Kidney tubule cell (primary cell): Measurements from ENCODE around the gene TNIK.

Experiments used
- DNase-seq: peaks from one replicate; pipeline ENCODE4 v3.0.0-alpha.2; 2018; ENCODE audit warnings: low spot score

Gene TNIK

DNA sequence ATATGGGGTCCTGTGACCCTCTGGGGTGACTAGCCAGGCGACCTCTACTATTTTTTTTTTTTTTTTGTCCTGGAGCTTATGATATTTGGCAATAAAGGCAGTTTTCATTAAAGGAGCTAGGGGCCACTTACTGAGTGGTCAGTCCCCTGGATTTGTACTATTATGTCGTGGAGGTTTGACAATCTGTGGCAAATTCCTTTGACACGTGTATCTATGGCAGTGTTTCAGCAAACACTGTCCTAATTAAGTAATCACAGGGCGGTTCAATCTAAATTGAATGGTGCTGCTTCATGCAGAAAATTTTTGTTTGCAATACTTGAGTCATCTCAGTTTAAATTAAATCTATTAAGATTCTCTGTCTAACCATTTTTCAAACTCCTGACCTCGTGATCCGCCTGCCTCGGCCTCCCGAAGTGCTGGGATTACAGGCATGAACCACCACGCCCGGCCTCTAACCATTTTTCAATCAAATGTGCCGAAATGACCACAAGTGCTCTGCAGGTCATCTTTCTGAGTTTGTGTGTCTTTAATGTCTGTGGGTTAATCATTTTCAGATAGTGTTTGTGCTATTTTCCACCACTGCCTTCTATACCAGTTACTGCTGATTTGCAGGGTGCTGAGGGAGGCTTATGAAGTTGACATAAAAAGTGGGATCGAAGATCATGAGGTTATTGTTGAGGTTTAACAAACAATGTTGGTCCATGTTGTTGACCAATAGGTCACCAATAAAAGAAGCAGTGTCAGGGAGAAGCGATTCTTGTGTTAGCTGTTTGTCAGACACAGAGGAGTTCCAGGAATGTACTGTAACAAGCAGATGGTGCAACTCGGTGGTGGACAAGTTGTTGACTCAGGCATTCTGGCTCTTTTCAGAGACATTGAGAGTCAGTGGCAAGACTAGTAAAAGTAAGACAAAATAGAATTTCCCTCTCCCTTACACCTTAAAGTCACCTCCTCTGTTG lies 415.1 kb downstream of the TNIK start:
- DNase-seq, result peak; percentile 87

DNA sequence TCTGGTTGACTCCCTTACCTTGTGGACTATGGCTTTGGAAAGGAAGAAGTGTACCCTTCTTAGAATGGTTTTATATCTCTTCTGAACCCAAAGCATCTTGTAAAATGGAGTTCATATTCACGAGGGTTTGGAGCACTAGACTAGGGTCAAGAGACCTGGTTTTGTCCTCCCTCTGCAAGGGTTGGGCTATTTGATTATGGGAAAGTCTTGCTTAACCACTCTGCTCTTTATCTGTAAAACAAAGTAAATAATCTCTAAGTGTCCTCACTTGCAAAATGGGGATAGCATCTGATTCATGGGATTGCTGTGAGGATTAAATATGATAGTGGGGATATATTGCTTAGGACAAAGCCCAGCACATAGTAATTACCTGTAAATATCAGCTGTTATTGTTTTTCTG lies 415.8 kb downstream of the TNIK start:
- no peak for DNase-seq

DNA sequence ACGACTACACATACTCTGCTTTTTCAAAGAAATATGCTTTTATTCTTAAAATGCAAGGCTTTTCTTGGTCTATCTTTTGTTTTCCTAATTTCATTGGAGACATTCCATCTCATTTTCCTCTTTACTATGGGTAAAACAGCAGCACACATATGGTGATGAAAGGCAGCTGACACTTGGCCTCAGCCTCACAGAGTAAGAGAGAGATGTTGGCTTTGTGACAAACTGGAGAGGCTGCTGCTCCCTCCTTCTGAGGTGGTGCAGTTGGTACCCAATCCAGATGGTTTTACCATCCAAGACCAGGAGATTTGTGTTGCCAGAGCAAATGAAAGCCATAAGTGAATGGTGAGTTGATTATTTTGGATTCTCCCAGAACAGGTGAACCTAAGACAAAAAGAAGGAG lies 420.5 kb downstream of the TNIK start:
- no peak for DNase-seq

DNA sequence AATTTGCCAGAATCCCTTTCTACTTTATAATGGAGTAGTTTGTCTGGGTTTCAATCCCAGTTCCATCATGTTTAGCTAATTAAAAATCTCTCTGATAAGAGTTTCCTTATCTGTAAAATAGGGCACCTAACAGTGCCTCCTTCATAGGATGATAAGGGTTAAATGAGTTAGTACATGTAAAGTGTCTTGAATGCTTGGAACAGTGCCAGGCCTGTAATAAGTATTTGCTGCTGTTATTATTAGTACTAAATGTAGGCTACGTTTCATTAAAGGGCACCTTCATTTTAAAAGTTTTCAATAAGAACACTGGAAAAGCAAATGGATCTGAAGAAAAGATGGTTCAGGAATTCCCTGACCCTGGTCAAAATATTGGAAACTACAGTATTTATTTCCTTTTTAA lies 421.9 kb downstream of the TNIK start:
- DNase-seq, result no peak

DNA sequence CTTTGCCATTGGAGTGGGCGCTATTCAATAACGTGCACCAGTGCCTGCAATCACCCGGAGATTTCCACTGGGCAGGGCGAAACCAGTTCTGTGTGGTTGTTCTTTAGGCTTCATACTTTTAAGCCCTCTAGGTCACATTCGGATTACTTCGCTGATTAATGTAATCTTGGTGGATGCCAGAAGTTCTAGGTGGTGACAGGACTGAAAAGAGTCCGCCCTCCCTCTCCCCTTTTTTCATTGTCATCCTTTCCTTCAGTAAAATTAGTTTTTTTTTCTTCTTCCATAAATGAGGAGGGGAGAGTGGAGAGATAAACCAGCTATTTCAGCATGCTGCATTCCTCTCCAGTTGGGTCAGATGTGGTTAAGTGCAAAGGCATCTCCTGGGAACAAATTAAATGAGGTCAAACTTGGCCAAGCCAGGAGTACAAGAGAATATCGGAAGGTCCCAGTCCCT lies 431.4 kb downstream of the TNIK start:
- peak; percentile 88 for DNase-seq

DNA sequence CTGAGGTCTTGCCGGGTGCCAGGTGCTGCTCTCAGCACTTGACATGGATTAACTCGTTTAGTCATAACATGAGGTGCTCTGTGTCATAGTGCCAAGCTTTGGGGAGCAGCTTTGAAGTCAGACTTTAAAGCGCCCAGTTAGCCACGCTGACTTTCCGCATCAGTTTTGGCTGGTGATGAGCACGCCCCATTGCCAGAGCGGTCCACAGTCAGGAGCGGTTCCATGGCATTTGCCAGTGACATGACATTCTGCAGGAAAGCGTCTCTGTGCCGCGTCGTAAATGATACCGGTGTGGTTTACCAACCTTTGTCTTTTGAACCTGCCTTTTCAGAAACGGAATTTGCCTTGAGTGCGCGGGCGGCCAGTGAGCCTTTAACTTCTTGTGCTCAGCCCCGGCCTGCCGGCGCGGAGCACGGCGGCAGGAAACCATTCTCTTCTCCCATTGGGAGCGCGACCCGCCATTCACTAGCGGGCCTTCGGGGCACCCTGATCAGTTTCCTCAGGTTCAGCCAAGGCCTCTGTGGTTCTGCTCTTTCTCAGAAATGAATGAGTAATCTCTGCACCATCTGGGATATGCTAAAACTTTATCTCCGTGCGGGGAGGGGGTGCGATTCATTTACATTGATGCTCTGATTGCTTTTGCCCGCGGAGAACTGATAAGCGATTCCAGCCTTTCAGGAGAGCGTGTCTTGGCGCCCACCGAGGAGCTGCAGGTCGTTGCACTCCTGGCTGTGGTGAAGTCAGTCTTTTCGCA lies 432.0 kb downstream of the TNIK start:
- DNase-seq, result peak; percentile 90

DNA sequence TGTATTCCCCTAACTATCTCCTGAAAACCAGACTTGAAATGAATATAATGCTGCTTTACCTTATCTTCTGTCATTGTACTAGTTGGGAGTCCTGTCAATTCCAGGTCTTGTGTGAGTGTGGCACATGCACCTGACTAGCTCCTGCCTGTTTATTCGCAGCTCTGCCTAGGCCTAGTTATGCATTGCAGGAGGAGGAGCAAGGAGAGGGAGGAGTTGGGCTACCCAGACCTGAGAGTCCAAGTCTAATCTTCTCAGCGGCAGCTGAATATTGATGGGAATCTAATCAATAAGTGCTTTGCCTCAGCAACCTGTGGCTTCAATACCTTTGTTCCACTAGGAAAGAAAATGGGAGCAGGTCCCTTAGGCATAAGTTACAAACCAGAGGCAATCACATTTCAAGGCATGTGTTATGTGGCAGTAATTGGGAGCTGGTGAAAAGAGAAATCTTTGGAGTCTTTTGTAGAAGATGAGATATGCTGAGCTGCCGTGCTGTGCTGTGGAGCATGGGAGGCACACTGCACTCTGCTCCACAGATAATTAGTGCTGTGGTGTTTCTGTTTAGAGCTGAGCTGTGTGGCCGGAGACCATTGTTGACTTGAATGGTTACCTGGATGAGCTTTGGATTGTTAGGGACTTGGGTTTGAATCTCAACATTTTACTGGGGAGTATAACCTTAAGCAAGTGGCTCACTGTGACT lies 433.5 kb downstream of the TNIK start, which contains the start of gene SLC2A2:
TSS of gene SLC2A2 (minus strand) at position 124 of the 697 bp plus-strand sequence. CDS start at position 74, 50 bp downstream.
- peak; percentile 58 for DNase-seq

DNA sequence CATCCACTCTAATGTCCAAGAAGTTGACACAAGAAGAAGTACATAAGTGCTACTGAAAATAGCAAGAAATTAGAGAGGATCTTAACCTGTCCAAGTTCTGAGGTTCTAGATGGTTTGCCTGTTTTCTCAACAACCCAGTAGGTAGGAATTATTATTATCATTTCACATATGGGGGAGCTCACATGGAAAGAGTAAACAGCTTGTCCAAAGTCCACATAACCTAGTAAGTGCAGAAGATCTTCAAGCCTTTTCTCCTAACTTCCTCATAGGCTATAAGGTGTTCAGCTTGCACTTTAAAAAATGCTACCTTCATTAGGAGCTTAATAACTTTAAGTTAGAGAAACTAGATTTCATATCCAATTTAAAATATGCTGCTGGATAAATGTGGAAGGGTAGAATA lies 436.6 kb downstream of the TNIK start:
- DNase-seq, result no peak

DNA sequence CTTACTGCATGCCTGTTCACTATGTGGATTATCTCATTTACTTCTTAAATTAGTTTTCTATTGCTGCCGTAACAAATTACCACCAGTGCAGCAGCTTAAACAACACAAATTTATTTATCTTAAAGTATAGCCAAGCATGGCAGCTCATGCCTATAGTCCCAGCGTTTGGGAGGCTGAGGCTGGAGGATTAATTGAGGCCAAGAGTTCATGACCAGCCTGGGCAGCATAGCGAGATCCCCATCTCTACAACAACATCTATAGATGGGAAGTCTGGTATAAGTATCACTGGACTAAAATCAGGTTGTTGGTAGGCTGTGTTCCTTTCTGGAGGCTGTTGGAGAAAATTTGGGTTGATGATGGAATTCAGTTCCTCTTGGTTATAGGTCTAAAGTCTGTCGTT lies 438.8 kb downstream of the TNIK start:
- DNase-seq, result no peak

DNA sequence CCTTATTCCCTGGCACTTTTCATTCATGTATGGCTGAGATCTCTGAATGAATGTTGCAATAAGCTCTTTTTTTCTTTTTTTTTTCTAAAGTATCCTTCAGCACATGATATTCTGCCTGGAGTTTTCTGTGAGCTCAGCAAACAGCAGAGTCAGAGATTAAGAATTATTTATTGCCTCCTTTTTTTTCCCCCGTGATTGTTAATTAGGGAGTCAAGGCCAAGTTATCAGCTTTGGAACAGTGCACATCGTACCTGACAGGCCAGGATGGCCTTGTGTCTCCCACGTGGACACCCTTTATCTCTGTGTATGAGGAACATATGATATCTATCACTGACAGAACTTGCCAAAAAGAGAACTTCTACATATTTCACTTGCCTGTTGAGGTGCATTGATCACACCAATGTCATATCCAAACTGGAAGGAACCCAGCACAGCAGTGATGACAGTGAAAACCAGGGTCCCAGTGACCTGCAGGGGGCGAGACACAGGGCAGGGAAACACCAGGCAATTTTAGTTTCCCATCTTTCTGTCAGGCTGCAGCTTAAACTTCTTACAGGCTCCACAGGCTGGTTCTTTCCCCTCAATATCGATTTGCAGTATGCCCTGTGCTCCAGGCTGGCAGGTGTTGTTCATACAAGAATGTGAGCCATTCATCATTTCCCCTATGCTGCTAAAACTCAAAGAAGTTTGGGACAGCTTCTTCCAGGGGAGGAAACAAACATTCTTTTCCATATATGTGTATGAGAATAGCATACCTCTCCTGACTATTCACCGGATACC lies 441.9 kb downstream of the TNIK start:
- no peak for DNase-seq

DNA sequence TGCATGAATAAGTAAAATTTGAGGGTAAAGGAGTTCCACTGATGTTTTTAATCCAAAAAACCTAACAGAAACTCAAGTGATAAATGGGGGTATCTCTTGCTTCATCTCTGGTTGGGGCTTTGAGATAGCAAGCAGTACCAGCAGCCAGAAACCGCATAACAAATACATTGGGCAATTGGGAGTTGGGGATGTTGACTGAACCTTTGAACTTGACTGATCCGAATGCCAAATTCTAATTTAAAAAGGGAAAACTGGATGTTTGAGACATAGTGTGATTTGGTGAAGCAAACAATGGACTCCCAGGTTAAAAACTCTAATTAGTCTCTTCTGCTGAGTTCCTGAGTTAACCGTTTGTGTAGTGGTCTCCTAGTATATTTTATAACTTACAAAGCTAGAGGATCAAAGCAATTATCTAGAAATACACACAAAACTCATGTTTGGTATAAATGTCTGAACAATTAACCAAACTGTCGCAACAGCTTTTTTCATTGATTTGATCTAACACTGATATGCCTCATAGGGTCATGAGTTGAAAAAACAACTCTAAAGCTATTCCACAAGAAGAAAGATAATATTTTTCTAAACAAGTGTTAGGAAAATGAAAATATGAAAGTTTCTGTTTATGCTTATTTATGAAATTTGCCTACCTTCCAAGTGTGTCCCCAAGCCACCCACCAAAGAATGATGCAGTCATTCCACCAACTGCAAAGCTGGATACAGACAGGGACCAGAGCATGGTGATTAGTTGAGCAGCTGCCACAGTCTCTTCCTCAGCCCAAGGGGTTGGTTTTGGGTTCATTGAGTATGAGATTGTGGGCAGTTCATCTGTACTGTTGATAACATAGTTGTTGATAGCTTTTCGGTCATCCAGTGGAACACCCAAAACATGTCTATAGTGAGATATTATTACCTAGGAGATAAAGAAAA lies 446.1 kb downstream of the TNIK start:
- DNase-seq, result no peak

DNA sequence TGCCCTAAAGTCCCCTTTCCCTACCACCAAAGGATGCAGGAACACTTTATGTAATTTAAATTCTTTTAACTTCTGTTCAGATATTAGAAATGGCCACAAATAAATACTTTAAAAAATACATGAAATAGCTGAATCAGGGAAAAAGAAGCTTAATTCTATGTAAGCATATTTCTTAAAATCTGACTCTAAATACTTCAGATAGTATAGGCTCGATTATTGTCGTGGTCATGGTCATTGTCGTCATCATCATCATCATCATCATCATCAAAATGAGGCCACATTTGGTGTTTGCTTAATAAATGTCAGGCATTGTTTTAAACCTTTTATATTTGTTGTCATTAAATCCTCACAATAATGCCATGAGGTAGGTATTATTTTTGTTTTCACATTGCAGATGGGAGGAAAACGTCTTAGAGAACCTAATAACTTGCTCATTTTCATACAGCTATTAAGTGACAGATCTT lies 448.3 kb downstream of the TNIK start:
- no peak for DNase-seq
